HG03103 (cell line): Measurements from ENCODE around the gene OR6C65.
"Not testable (repeated sequence)": the region's sequence is repeated elsewhere in the genome, so short reads cannot be mapped to it uniquely, and the experiment has no call there.

Experiments
- ATAC-seq: cut with Tn5 transposase; IDR thresholded peaks from one replicate; pipeline ENCODE4 v1.9.1; 2021; ENCODE audit warnings: low read depth; ENCODE audit not compliant: unreplicated experiment

OR6C65 gene

GRCh38 chr12:55400229-55400628 lies at the start of gene OR6C65:
Gene OR6C65 (plus strand): TSS chr12:55400529. CDS start chr12:55400529, 0 bp downstream.
- no peak for ATAC-seq

GRCh38 chr12:55355338-55355737 lies 45.0 kb upstream of the OR6C65 start:
- ATAC-seq = not testable (repeated sequence)

GRCh38 chr12:55362675-55363074 lies 37.7 kb upstream of the OR6C65 start, which contains the start of gene OR6C75:
Gene OR6C75 (plus strand): TSS chr12:55362975. CDS start chr12:55365111, 2,136 bp downstream.
- no peak for ATAC-seq

GRCh38 chr12:55365086-55365485 lies 35.2 kb upstream of the OR6C65 start:
- ATAC-seq = no peak

GRCh38 chr12:55372521-55372920 lies 27.8 kb upstream of the OR6C65 start:
- no peak for ATAC-seq

- no peak for ATAC-seq
These were observed 14.4 kb upstream of the OR6C65 start for GRCh38 chr12:55385891-55386290.

GRCh38 chr12:55392032-55392795 lies 8.1 kb upstream of the OR6C65 start:
- no peak for ATAC-seq

- no peak for ATAC-seq
These were observed 4.0 kb upstream of the OR6C65 start for GRCh38 chr12:55396326-55396725.

- ATAC-seq = no peak
These were observed 7.5 kb downstream of the OR6C65 start for GRCh38 chr12:55407866-55408265.

GRCh38 chr12:55409133-55409532 lies 8.8 kb downstream of the OR6C65 start:
- ATAC-seq = not testable (repeated sequence)

- not testable (repeated sequence) for ATAC-seq
These were observed 11.8 kb downstream of the OR6C65 start for GRCh38 chr12:55412138-55412537.

- ATAC-seq = not testable (repeated sequence)
These were observed 13.4 kb downstream of the OR6C65 start for GRCh38 chr12:55413498-55414388.

- not testable (repeated sequence) for ATAC-seq
These were observed 14.1 kb downstream of the OR6C65 start for GRCh38 chr12:55414396-55414823.

- ATAC-seq = not testable (repeated sequence)
These were observed 14.6 kb downstream of the OR6C65 start for GRCh38 chr12:55414889-55415288.

GRCh38 chr12:55416961-55417360 lies 16.6 kb downstream of the OR6C65 start:
- no peak for ATAC-seq

- ATAC-seq = no peak
These were observed 20.1 kb downstream of the OR6C65 start for GRCh38 chr12:55420307-55420962.

- no peak for ATAC-seq
These were observed 25.6 kb downstream of the OR6C65 start, which contains the start of gene OR6C76 for GRCh38 chr12:55425954-55426353. Gene OR6C76 (plus strand): TSS chr12:55426254. CDS start chr12:55426254, 0 bp downstream.

GRCh38 chr12:55428331-55429243 lies 28.3 kb downstream of the OR6C65 start:
- no peak for ATAC-seq

GRCh38 chr12:55441233-55441632 lies 40.9 kb downstream of the OR6C65 start:
- not testable (repeated sequence) for ATAC-seq

GRCh38 chr12:55443776-55444175 lies 43.4 kb downstream of the OR6C65 start, which contains the start of gene OR6C2:
Gene OR6C2 (plus strand): TSS chr12:55444076. CDS start chr12:55452214, 8,138 bp downstream.
- ATAC-seq = no peak
